IMR-90 (cell line): ENCODE measurements around the gene ANO1. TPM values are rescaled to one million over a fixed set of nuclear protein-coding genes. Genes with fewer than 3 reads are reported as not detected.

Experiments
- ATAC-seq: fragments of 200-7000 bp; cut with Tn5 transposase; 2 replicates; pipeline ENCODE4 v1.9.1; 2020; ENCODE audit warnings: low read depth, mild to moderate bottlenecking, moderate library complexity
- BruUV-seq: library from RNA; stranded (reverse); fragments of 400-500 nt; replicated peaks from 2 replicates; lab custom pipeline; 2021; lab: Mats Ljungman, UMichigan
- CTCF ChIA-PET: fragments of 300-600 bp; formaldehyde crosslinking; extraction: SDS; loops from one replicate; lab custom pipeline; 2021; ENCODE audit warnings: antibody characterized with exemption; lab: Yijun Ruan, JAX
- POLR2A ChIA-PET: fragments of 300-600 bp; sonication (Branson Sonifier 250); formaldehyde crosslinking; loops from one replicate; lab custom pipeline; 2022; ENCODE audit warnings: antibody characterized with exemption; ENCODE audit not compliant: unreplicated experiment; lab: Charles Lee
- DNase-seq: peaks from one replicate; pipeline ENCODE4 v3.0.0; 2013
- H2AFZ ChIP-seq: replicated peaks from 2 replicates; pipeline ENCODE3; 2013; ENCODE audit warnings: low read length, mild to moderate bottlenecking; ENCODE audit not compliant: poor library complexity
- H2AK5ac ChIP-seq: 2 replicates; pipeline ENCODE4 v1.6.1; 2013; ENCODE audit warnings: low read depth, low read length, inconsistent platforms
- H2AK9ac ChIP-seq: replicated peaks from 2 replicates; pipeline ENCODE3; 2013; ENCODE audit warnings: mild to moderate bottlenecking, low read depth, low read length, moderate library complexity; ENCODE audit not compliant: poor library complexity
- H2BK120ac ChIP-seq: 2 replicates; pipeline ENCODE4 v1.6.1; 2013; ENCODE audit warnings: low read depth, low read length, inconsistent platforms
- H2BK15ac ChIP-seq: 3 replicates; pipeline ENCODE4 v1.6.1; 2013; ENCODE audit warnings: low read depth, low read length, inconsistent platforms
- H2BK20ac ChIP-seq: 2 replicates; pipeline ENCODE4 v1.6.1; 2013; ENCODE audit warnings: low read depth, mild to moderate bottlenecking, inconsistent platforms, low read length, moderate library complexity
- H2BK5ac ChIP-seq: 2 replicates; pipeline ENCODE4 v1.6.1; 2013; ENCODE audit warnings: mild to moderate bottlenecking, low read depth, low read length, inconsistent platforms; ENCODE audit not compliant: poor library complexity, severe bottlenecking
- H3K14ac ChIP-seq: replicated peaks from 2 replicates; pipeline ENCODE4 v1.6.1; 2013; ENCODE audit warnings: low read depth, low read length, inconsistent platforms
- H3K18ac ChIP-seq: 2 replicates; pipeline ENCODE4 v1.6.1; 2013; ENCODE audit warnings: low read depth, low read length, control low read depth
- H3K23ac ChIP-seq: 2 replicates; pipeline ENCODE4 v1.6.1; 2013; ENCODE audit warnings: low read depth, low read length, inconsistent platforms
- H3K27ac ChIP-seq: 2 replicates; pipeline ENCODE4 v1.5.1; 2013; ENCODE audit warnings: mild to moderate bottlenecking, control low read depth, low read length; ENCODE audit not compliant: insufficient read depth
- H3K27me3 ChIP-seq: 2 replicates; pipeline ENCODE4 v1.6.1; 2013; ENCODE audit warnings: low read length; ENCODE audit not compliant: control insufficient read depth, insufficient read depth
- H3K36me3 ChIP-seq: 2 replicates; pipeline ENCODE4 v1.6.1; 2013; ENCODE audit warnings: low read length, mixed read lengths; ENCODE audit not compliant: control insufficient read depth, insufficient read depth
- H3K4ac ChIP-seq: 2 replicates; pipeline ENCODE4 v1.6.1; 2013; ENCODE audit warnings: low read depth, low read length, inconsistent platforms
- H3K4me1 ChIP-seq: 2 replicates; pipeline ENCODE4 v1.6.1; 2013; ENCODE audit warnings: low read length, mixed read lengths; ENCODE audit not compliant: control insufficient read depth, insufficient read depth
- H3K4me2 ChIP-seq: 2 replicates; pipeline ENCODE4 v1.6.1; 2013; ENCODE audit warnings: low read depth, mild to moderate bottlenecking, control low read depth, low read length, moderate library complexity
- H3K4me3 ChIP-seq: 2 replicates; pipeline ENCODE4 v1.5.1; 2013; ENCODE audit warnings: low read depth, mild to moderate bottlenecking, control low read depth, low read length, moderate library complexity; ENCODE audit not compliant: insufficient read depth
- H3K56ac ChIP-seq: 2 replicates; pipeline ENCODE4 v1.6.1; 2013; ENCODE audit warnings: low read length, inconsistent platforms; ENCODE audit not compliant: insufficient read depth; ENCODE audit errors: extremely low read depth
- H3K79me1 ChIP-seq, 2 experiments: 2 replicates each; pipeline ENCODE4 v1.6.1; 2013; ENCODE audit warnings: low read length in 2 of 2, inconsistent platforms in 1 of 2, low read depth in 1 of 2
- H3K9ac ChIP-seq: 2 replicates; pipeline ENCODE4 v1.6.1; 2013; ENCODE audit warnings: low read depth, low read length, control low read depth
- H3K9me1 ChIP-seq: 2 replicates; pipeline ENCODE4 v1.6.1; 2013; ENCODE audit warnings: low read length, inconsistent platforms; ENCODE audit not compliant: insufficient read depth
- H3K9me3 ChIP-seq: 2 replicates; pipeline ENCODE4 v1.6.1; 2013; ENCODE audit warnings: low read length; ENCODE audit not compliant: control insufficient read depth, insufficient read depth
- H4K20me1 ChIP-seq: 2 replicates; pipeline ENCODE4 v1.6.1; 2013; ENCODE audit warnings: low read length, inconsistent platforms; ENCODE audit not compliant: insufficient read depth
- H4K5ac ChIP-seq: 2 replicates; pipeline ENCODE4 v1.6.1; 2013; ENCODE audit warnings: mild to moderate bottlenecking, low read depth, low read length, control low read depth
- H4K8ac ChIP-seq, 2 experiments: 2 replicates each; pipeline ENCODE4 v1.6.1; 2013; ENCODE audit warnings: low read depth in 2 of 2, low read length in 2 of 2, control low read depth in 1 of 2, inconsistent platforms in 1 of 2
- H4K91ac ChIP-seq: 2 replicates; pipeline ENCODE4 v1.6.1; 2013; ENCODE audit warnings: low read depth, low read length, inconsistent platforms; ENCODE audit not compliant: insufficient read depth
- WGBS, 2 experiments: methylation state at CpG; one replicate each; pipeline versions ENCODE4 v1.1.5 to v1.1.7; 2013; ENCODE audit warnings: missing lambda C conversion rate in 2 of 2; ENCODE audit not compliant: insufficient read length in 1 of 2; ENCODE audit errors: extremely low coverage in 2 of 2; 5-methylcytosine and 5-hydroxymethylcytosine counted together
- dilution Hi-C: fragments of 300-500 bp; cut with HindIII; formaldehyde crosslinking; loops from one replicate; pipeline ENCODE4 v1.14.3; 2018; ENCODE audit warnings: low sequenced_read_pairs; ENCODE audit not compliant: unreplicated experiment
- in situ Hi-C: fragments of 300-500 bp; cut with MboI; formaldehyde crosslinking; loops from 3 replicates; pipeline ENCODE4 v1.14.3; 2019; ENCODE audit warnings: low sequenced_read_pairs, inconsistent platforms, mixed read lengths
- intact Hi-C: fragments of 100-400 bp; cut with micrococcal nuclease; formaldehyde crosslinking; loops from 2 replicates; pipeline ENCODE4 v1.10.0; 2022
- polyA plus RNA-seq, 3 experiments: library from polyadenylated mRNA; depleted of rRNA; stranded (reverse); fragments of >200 nt; gene quantifications; 2 replicates each; pipeline ENCODE4 v1.2.3, GENCODE V29; 2012; ENCODE audit warnings: low replicate concordance in 1 of 3
- total RNA-seq: library from RNA; depleted of rRNA; stranded (reverse); fragments of >200 nt; gene quantifications from 2 replicates; pipeline ENCODE4 v1.2.3, GENCODE V29; 2012
- TF ChIP-seq, protein P1 (sequence below): conservative IDR thresholded peaks from 2 replicates; pipeline ENCODE4 v1.5.1; 2012; ENCODE audit warnings: mild to moderate bottlenecking, low read depth, low read length, improper control_type of control experiment

The ANO1 gene
- total and polyA plus RNA-seq, 2 of the 4 experiments (the other 2 are of a cell fraction): 4.1 to 10.7 TPM

DNA sequence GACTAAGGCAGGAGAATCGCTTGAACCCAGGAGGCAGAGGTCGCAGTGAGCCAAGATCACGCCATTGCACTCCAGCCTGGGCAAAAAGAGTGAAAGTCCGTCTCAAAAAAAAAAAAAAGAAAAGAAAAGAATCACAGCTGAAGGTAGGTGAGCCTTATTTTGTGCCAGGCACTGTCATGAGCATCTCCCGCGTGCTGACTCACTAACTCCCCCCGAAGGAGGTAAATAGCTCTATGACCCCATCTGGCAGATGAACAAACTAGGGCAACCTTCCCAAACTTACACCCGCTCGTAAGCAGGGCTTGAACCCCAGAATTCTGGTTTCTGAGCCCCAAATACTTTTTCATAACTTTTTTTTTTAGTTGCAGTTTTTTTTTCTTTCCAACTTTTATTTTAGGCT, 60.3 kb downstream of the ANO1 start:
- Histone ChIP-seq H3K4me3 (no peak overlapping the region), H3K27ac (no peak overlapping the region), H4K20me1 (no peaks in the 10 kb centered on the region), H3K56ac (no peak overlapping the region), H3K27me3 (no peaks in the 10 kb centered on the region), H2BK5ac (no peak overlapping the region), H2AK5ac (no peak overlapping the region), H2BK120ac (no peak overlapping the region), H3K36me3 (peaks cover 4% of the 10 kb centered on the region; the same call in 1 of the 2 replicates), H4K8ac (no peak overlapping the region), H3K18ac (no peak overlapping the region), H3K4me1 (peaks cover 19% of the 10 kb centered on the region), H3K9ac (no peak overlapping the region), H2BK20ac (no peak overlapping the region), H3K4ac (no peak overlapping the region), H2AK9ac (no peak overlapping the region), H4K5ac (no peak overlapping the region), H3K9me1 (0 out of 2 replicates have a peak, but pooled peaks cover 3% of the 10 kb centered on the region), H4K91ac (no peak overlapping the region), H3K9me3 (no peaks in the 10 kb centered on the region), H2BK15ac (no peak overlapping the region), H2AFZ (no peak overlapping the region), H3K79me1 (no peaks in the 10 kb centered on the region; a peak in 1 of 4 replicates), H3K23ac (no peak overlapping the region), H3K14ac (no peak overlapping the region), H3K4me2 (no peak overlapping the region)
- TF ChIP-seq, protein P1, sequence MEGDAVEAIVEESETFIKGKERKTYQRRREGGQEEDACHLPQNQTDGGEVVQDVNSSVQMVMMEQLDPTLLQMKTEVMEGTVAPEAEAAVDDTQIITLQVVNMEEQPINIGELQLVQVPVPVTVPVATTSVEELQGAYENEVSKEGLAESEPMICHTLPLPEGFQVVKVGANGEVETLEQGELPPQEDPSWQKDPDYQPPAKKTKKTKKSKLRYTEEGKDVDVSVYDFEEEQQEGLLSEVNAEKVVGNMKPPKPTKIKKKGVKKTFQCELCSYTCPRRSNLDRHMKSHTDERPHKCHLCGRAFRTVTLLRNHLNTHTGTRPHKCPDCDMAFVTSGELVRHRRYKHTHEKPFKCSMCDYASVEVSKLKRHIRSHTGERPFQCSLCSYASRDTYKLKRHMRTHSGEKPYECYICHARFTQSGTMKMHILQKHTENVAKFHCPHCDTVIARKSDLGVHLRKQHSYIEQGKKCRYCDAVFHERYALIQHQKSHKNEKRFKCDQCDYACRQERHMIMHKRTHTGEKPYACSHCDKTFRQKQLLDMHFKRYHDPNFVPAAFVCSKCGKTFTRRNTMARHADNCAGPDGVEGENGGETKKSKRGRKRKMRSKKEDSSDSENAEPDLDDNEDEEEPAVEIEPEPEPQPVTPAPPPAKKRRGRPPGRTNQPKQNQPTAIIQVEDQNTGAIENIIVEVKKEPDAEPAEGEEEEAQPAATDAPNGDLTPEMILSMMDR: no peak
- no peak for ATAC-seq
- intact Hi-C loops (no loop called here), dilution Hi-C loops (no loop called here), in situ Hi-C loops (no loop called here)
- POLR2A ChIA-PET: no interaction called here
- WGBS, 2 experiments: 100% methylated on average over 3 of the region's 9 CpGs; no CpG with 5 or more reads in 1 of the 2 experiments
- no peak for DNase-seq
- BruUV-seq: no TSS peak
- CTCF ChIA-PET: no interaction called here
